ENCODE results near the gene CTNNBIP1.
"Not testable (repeated sequence)": the region's sequence is repeated elsewhere in the genome, so short reads cannot be mapped to it uniquely, and the experiment has no call there.

CTNNBIP1 gene

DNA sequence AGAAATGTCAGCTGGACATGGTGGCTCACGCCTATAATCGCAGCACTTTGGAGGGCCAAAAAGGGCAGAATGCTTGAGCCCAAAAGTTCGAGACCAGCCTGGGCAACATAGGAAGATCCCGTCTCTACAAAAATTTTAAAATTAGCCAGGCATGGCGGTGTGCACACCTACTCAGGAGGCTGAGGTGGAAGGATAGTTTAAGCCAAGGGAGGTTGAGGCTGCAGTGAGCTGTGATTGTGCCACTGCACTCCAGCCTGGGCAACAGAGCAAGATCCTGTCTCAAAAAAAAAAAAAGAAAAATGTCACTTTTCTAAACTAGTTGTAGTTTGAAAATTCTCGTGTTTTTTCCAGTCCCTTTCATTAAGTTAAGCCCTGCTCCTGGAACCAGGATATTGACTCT is 95.5 kb downstream of the CTNNBIP1 start:
- in situ Hi-C loops (cut with MboI; ENCODE audit: low sequenced_read_pairs) = no loop called here

- in situ Hi-C loops (cut with MboI; ENCODE audit: low sequenced_read_pairs) = no loop called here
These were observed 98.7 kb downstream of the CTNNBIP1 start for GRCh38 chr1:9811239-9811966.

- in situ Hi-C loops (cut with MboI; ENCODE audit: low sequenced_read_pairs) = no loop called here
These were observed 101.0 kb downstream of the CTNNBIP1 start for GRCh38 chr1:9809100-9809510.

GRCh38 chr1:9808459-9808858 is 101.6 kb downstream of the CTNNBIP1 start:
- in situ Hi-C loops (cut with MboI; ENCODE audit: low sequenced_read_pairs) = no loop called here

GRCh38 chr1:9807541-9807940 is 102.5 kb downstream of the CTNNBIP1 start:
- in situ Hi-C loops (cut with MboI; ENCODE audit: low sequenced_read_pairs) = no loop called here

DNA sequence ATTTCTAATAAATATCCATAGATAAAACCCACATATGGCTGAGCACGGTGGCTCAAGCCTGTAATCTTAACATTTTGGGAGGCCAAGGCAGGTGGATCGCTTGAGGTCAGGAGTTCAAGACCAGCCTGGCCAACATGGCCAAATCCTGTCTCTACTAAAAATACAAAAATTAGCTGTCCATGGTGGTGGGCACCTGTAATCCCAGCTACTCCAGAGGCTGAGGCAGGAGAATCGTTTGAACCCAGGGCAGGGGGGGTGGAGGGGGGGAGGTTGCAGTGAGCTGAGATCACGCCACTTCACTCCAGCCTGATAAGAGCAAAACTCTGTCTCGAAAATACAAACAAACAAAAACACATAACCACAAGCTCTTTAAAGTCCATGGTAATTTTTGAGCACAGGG is 104.1 kb downstream of the CTNNBIP1 start:
- in situ Hi-C loops (cut with MboI; ENCODE audit: low sequenced_read_pairs) = not testable (repeated sequence)

DNA sequence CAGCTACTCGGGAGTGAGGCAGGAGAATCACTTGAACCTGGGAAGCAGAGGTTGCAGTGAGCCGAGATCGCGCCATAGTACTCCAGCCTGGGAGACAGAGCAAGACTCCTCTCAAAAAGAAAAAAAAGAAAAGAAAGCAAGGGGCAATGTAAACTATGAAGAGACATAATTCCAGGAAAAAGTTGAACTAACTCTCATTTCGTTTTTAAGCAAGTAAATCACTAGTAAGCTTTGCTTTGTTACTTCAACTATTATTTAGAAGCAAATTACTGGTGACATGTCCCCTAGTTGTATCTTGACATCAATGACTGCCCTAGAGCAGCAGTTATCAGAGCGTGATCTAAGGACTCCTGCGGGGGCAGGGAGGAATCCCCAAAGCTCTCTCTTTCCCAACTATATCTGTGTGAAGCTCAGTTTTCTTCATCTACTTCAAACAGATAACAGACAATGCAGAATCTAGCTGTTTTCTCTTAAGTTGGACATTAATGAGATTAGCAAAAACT is 105.0 kb downstream of the CTNNBIP1 start:
- in situ Hi-C loops (cut with MboI; ENCODE audit: low sequenced_read_pairs) = no loop called here

- in situ Hi-C loops (cut with MboI; ENCODE audit: low sequenced_read_pairs) = not testable (repeated sequence)
These were observed 106.8 kb downstream of the CTNNBIP1 start for GRCh38 chr1:9803003-9803918.

DNA sequence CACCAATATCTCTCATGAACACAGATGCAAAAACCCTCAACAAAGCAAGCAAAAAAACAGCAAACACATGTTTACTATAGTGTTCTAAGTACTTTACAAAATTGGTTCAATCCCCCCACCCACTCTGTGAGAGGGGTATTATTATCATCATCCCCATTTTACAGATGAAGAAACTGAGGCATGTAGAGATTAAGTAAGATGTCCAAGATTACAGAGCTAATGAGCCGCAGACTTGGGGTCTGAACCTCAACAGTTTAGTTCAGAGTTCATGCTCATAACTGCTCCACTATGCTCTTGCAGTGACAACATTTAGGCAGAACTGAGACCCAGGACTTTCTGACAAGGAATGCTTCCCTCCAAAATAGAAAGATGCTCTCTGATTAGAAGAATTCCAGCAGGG is 108.2 kb downstream of the CTNNBIP1 start:
- in situ Hi-C loops (cut with MboI; ENCODE audit: low sequenced_read_pairs) = no loop called here
